HUES6 (cell line): ENCODE measurements around the gene LRBA.
"Not testable (repeated sequence)": the region's sequence is repeated elsewhere in the genome, so short reads cannot be mapped to it uniquely, and the experiment has no call there.

Experiments
- H3K27ac ChIP-seq: 2 replicates; pipeline ENCODE4 v1.7.0; 2013; ENCODE audit warnings: low read depth, mild to moderate bottlenecking, low read length, inconsistent platforms
- H3K27me3 ChIP-seq: 2 replicates; pipeline ENCODE4 v1.6.1; 2013; ENCODE audit warnings: low read length; ENCODE audit not compliant: control insufficient read depth, insufficient read depth
- H3K36me3 ChIP-seq: 2 replicates; pipeline ENCODE4 v1.6.1; 2013; ENCODE audit warnings: low read length; ENCODE audit not compliant: control insufficient read depth, insufficient read depth
- H3K4me1 ChIP-seq: 2 replicates; pipeline ENCODE4 v1.6.1; 2013; ENCODE audit warnings: low read length; ENCODE audit not compliant: control insufficient read depth, insufficient read depth
- H3K4me3 ChIP-seq: 2 replicates; pipeline ENCODE4 v1.5.1; 2013; ENCODE audit warnings: low read depth, low read length
- H3K9ac ChIP-seq: one replicate; pipeline ENCODE4 v1.6.1; 2013; ENCODE audit warnings: mild to moderate bottlenecking, low read length
- H3K9me3 ChIP-seq: 2 replicates; pipeline ENCODE4 v1.6.1; 2013; ENCODE audit warnings: low read depth, low read length; ENCODE audit not compliant: control insufficient read depth, insufficient read depth

Gene LRBA

DNA sequence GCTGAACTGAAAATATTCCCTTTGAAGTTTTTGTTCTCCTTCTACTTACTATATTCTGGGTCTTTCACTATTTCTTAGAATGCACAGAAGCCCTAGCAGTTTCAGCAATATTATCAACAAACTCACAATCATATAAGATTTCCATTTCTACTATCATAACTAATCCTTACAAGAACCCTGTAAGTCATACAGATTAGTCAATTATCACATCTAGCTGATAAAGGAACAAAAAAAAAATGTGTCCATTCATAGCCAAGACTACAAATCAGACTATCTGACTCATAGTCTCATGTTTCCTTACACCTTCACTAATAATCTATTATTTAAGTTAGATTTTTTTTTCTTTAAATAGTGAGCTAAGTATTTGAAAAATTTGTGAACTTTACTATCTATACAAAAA, 72.5 kb downstream of the LRBA start:
- H3K4me3 ChIP-seq = no peak overlapping the region
- no peaks in the 10 kb centered on the region for H3K27me3 ChIP-seq
- no peaks in the 10 kb centered on the region for H3K9me3 ChIP-seq
- no peak overlapping the region for H3K9ac ChIP-seq
- H3K36me3 ChIP-seq = no peaks in the 10 kb centered on the region
- no peak overlapping the region for H3K27ac ChIP-seq
- peaks cover 13% of the 10 kb centered on the region for H3K4me1 ChIP-seq

DNA sequence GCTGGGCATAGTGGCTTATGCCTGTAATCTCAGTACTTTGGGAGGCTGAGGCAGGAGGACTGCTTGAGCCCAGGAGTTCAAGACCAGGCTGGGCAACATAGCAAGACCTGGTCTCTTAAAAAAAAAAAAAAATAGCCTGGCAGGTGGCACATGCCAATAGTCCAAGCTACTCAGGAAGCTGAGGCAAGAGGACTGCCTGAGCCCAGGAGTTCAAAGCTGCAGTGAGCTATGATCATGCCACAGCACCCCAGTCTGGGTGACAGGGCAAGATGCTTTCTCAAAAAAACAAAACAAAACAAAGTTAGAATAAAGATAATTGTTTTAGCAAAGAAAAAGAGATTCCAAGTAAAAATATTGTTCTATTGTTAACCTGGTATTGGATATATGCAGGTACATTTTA, 75.0 kb downstream of the LRBA start:
- Histone ChIP-seq H3K9me3 (no peaks in the 10 kb centered on the region), H3K4me1 (peaks cover 13% of the 10 kb centered on the region), H3K36me3 (no peaks in the 10 kb centered on the region), H3K9ac (no peak overlapping the region), H3K27ac (no peak overlapping the region), H3K4me3 (no peak overlapping the region), H3K27me3 (no peaks in the 10 kb centered on the region)

DNA sequence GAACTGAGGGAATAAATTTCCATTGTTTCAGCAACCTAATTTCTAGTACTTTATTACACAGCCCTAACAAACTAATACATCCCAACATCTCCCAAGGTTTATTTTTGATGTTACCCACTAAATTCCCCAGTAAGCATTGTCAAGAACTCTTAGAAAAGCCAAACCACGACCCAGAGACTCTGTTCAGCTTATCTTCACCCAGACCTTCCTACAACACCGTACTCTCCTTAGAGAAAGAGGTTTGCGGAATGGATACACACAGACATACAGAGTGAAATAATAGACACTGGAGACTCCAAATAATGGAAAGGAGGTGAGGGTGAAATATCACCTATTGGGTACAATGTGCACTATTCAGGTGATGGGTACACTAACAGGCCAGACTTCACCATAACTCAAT, 75.6 kb downstream of the LRBA start:
- H3K9me3 ChIP-seq = no peaks in the 10 kb centered on the region
- H3K36me3 ChIP-seq = no peaks in the 10 kb centered on the region
- no peak overlapping the region for H3K4me3 ChIP-seq
- H3K9ac ChIP-seq = no peak overlapping the region
- no peaks in the 10 kb centered on the region for H3K27me3 ChIP-seq
- no peak overlapping the region for H3K27ac ChIP-seq
- peaks cover 13% of the 10 kb centered on the region for H3K4me1 ChIP-seq

DNA sequence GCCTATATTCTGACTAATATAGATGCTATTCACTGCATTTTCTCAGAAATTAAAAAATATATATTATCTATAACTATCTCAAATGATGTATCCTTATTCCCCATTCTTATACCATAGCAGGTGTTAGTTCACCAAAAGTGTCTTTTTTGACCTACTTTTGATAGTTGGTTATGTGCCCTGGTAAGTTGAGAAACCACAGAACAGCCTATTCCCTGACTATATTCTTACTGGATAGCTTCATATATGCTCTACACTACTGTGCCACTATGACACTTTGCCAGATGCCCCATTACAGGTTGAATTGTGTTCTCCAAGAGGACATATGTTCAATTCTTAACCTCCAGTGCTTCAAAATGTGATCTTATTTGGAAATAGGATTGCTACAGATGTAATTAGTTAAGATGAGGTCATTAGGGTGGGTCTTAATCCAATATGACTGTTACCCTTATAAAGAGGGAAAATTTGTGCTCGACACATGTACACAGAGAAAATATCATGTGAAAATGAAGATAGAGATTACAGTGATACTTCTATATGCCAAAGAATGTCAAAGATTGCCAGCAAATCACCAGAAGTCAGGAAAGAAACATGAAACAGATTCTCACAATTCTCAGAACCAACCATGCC, 76.1 kb downstream of the LRBA start:
- Histone ChIP-seq H3K27ac (no peak overlapping the region), H3K4me1 (peaks cover 13% of the 10 kb centered on the region), H3K36me3 (no peaks in the 10 kb centered on the region), H3K9me3 (no peaks in the 10 kb centered on the region), H3K9ac (no peak overlapping the region), H3K4me3 (no peak overlapping the region), H3K27me3 (no peaks in the 10 kb centered on the region)

DNA sequence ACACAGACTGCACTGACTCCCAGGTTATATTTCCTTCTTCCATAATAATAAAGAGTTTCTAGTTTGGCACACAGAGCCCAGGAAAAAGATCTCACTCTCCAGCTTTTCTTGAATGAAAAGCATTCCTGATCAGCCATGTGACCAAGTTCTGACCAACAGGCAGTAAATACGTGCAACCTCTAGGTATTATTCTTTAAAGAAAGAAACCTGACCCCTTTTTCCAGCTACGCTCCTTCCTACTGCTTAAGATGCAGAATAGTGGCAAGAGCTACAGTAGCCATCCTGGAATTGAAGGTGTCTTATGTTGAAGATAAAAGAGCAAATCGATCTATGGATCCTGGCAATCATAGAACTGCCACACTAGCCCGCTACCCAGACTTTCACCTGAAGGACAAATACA, 76.7 kb downstream of the LRBA start:
- peaks cover 13% of the 10 kb centered on the region for H3K4me1 ChIP-seq
- no peak overlapping the region for H3K9ac ChIP-seq
- 0 out of 2 replicates have a peak overlapping the region, but pooled peaks have one; percentile 17 for H3K4me3 ChIP-seq
- H3K27me3 ChIP-seq = no peaks in the 10 kb centered on the region
- no peaks in the 10 kb centered on the region for H3K9me3 ChIP-seq
- H3K27ac ChIP-seq = no peak overlapping the region; the same call in 1 of the 2 replicates
- no peaks in the 10 kb centered on the region for H3K36me3 ChIP-seq

DNA sequence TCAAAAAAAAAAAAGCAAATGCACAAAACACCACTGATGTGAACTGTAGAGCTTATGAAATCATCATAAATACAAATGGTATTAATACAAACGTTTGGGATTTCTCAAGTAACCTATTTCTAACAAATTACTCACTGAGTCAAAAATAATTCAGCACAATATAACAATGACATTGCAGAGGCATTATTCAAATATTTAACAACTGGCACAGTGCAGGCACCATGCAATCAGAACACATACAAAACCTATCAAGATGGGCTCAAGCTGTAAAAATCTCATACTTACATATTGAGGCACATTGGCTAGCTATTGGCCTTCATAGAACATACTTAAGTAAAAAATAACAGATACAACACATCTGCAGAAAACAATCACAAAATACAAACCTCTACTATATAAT, 81.1 kb downstream of the LRBA start:
- H3K4me1 ChIP-seq = peaks cover 9% of the 10 kb centered on the region
- no peaks in the 10 kb centered on the region for H3K36me3 ChIP-seq
- H3K9ac ChIP-seq = no peak overlapping the region
- no peaks in the 10 kb centered on the region for H3K27me3 ChIP-seq
- no peak overlapping the region for H3K27ac ChIP-seq
- no peak overlapping the region for H3K4me3 ChIP-seq
- H3K9me3 ChIP-seq = no peaks in the 10 kb centered on the region

DNA sequence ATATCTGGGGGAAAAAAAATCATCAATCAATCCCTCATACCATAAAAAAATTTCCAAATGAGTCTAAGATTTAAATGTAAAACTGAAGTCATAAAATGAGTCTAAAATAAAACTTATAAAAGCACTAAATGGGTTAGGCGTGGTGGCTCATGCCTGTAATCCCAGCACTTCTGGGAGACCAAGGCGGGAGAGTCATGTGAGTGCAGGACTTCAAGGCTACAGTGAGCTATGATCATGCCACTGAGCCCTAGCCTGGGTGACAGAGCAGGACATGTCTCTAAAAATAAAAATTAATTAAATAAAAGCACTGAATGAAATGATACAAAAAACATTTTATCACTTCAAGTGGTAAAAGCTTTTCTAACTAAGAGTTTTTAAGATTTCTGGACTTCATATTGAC, 83.3 kb downstream of the LRBA start:
- Histone ChIP-seq H3K4me1 (no peaks in the 10 kb centered on the region), H3K4me3 (no peak overlapping the region), H3K27me3 (no peaks in the 10 kb centered on the region), H3K9ac (no peak overlapping the region), H3K27ac (no peak overlapping the region), H3K9me3 (no peaks in the 10 kb centered on the region), H3K36me3 (peaks cover 6% of the 10 kb centered on the region)

DNA sequence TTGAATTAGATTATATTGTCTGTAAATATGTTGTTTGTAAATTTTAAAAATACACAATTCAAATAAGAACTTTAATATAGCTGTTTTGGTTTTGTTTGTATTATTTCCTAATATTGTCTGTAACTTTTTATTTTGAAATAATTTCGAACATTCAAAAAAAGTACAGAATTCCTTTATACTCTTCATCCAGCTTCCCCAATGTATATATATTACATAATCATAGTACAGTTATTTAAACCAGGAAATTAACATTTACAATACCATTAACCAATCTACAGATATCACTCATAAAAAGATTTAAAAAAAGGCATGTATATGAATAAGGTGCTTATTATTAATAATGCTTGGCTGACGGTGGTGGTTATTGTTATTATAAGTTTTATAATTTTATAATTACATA, 84.1 kb downstream of the LRBA start:
- Histone ChIP-seq H3K4me3 (no peak overlapping the region), H3K27me3 (no peaks in the 10 kb centered on the region), H3K9ac (no peak overlapping the region), H3K36me3 (peaks cover 6% of the 10 kb centered on the region), H3K9me3 (no peaks in the 10 kb centered on the region), H3K4me1 (no peaks in the 10 kb centered on the region), H3K27ac (no peak overlapping the region)

DNA sequence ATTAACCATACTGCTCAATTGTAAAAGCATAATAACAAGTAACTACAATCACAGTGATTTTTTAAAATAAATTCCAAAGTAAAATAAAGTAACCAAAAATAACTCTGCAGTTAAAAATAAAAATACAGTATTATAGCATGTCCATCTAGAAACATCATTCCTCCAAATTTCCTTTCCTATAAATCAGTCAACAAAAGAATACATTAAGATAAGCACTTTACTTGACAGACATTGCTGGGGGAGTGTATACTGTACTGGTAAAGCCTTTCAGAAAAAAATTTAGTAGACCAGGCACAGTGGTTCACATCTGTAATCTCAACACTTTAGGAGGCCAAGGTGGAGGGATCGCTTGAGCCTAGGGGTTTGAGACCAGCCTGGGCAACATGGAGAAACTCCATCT, 91.1 kb downstream of the LRBA start:
- Histone ChIP-seq H3K27ac (no peak overlapping the region), H3K4me1 (no peaks in the 10 kb centered on the region), H3K9me3 (no peaks in the 10 kb centered on the region), H3K36me3 (peaks cover 26% of the 10 kb centered on the region), H3K9ac (no peak overlapping the region), H3K4me3 (no peak overlapping the region), H3K27me3 (no peaks in the 10 kb centered on the region)

DNA sequence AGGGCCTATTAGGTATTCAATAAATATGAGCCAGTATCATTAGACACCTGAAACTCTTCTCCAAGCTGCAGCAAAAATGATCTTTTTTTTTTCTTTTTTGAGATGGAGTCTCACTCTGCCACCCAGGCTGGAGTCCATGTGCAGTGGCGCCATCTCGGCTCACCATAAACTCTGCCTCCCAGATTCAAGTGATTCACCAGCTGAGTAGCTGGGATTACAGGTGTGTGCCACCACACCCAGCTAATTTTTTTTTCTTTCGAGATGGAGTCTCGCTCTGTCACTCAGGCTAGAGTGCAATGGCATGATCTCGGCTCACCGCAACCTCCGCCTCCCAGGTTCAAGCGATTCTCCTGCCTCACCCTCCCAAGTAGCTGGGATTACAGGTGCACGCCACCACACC, 93.6 kb downstream of the LRBA start:
- H3K36me3 ChIP-seq = peaks cover 31% of the 10 kb centered on the region
- H3K27me3 ChIP-seq, H3K9me3 ChIP-seq, H3K27ac ChIP-seq, H3K4me3 ChIP-seq, H3K4me1 ChIP-seq, H3K9ac ChIP-seq: not testable (repeated sequence)

DNA sequence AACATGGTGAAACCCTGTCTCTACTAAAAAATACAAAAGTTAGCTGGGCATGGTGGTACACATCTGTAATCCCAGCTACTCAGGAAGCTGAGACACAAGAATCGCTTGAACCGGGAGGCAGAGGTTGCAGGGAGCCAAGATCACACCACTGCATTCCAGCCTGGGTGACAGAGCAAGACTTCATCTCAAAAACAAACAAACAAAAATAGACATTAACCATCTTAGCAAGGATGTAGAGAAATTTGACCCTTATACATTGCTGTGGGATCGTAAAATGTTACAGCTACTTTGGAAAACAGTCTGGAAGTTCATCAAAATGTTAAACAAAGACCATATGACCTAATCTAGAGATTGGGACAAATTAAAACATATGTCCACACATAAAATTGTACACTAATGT, 96.5 kb downstream of the LRBA start:
- H3K4me1 ChIP-seq, H3K9me3 ChIP-seq, H3K9ac ChIP-seq, H3K27ac ChIP-seq, H3K4me3 ChIP-seq, H3K27me3 ChIP-seq: not testable (repeated sequence)
- peaks cover 54% of the 10 kb centered on the region for H3K36me3 ChIP-seq

DNA sequence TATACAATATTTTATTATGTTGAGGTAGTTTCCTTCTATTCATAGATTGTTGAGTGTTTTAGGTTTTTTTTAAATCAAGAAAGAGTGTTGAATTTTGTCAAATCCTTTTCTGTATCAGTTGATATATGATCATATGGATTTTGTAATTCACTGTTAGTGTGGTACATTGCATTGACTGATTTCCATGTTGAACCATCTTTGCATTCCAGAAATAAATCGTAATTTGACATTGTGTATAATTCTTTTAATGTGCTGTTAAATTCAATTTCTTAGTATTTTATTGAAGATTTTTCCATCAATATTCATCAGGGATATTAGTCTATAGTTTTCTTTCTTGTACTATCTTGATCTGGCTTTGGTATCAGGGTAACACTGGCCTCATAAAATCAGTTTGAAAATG, 103.8 kb downstream of the LRBA start:
- Histone ChIP-seq H3K27me3 (no peaks in the 10 kb centered on the region), H3K9ac (no peak overlapping the region), H3K9me3 (no peaks in the 10 kb centered on the region), H3K36me3 (peaks cover 71% of the 10 kb centered on the region), H3K4me1 (no peaks in the 10 kb centered on the region), H3K4me3 (no peak overlapping the region), H3K27ac (no peak overlapping the region)
